GM12878 (cell line): ENCODE measurements around the gene PRSS27. TPM values are rescaled to one million over a fixed set of nuclear protein-coding genes. Genes with fewer than 3 reads are reported as not detected.
A peak's percentile ranks its signal among the peaks of the same experiment; 100 is the strongest.

Source experiments
- BCL11A ChIP-seq: IDR thresholded peaks from 2 replicates; pipeline ENCODE4 v1.6.1; 2011; ENCODE audit warnings: low read depth, low read length
- EP300 ChIP-seq, 2 experiments: fragments of 150-350 bp in 1 of 2; IDR thresholded peaks; 2 replicates each; pipeline ENCODE4 v1.6.1; 2011 to 2012; ENCODE audit warnings: low read depth in 2 of 2, low read length in 2 of 2, borderline replicate concordance in 1 of 2, improper control_type of control experiment in 1 of 2, inconsistent platforms in 1 of 2; ENCODE audit not compliant: control insufficient read depth in 1 of 2
- ESRRA ChIP-seq: IDR thresholded peaks from 2 replicates; pipeline ENCODE4 v1.6.1; 2012; ENCODE audit warnings: mild to moderate bottlenecking, low read length, improper control_type of control experiment
- GATAD2B ChIP-seq: fragments of 450-650 bp; conservative IDR thresholded peaks from 2 replicates; pipeline ENCODE4 v1.6.1; 2017; ENCODE audit warnings: low read depth, mild to moderate bottlenecking, moderate library complexity
- HDGF ChIP-seq: fragments of 450-650 bp; IDR thresholded peaks from 2 replicates; pipeline ENCODE4 v1.6.1; 2016; ENCODE audit warnings: antibody characterized with exemption
- NBN ChIP-seq: fragments of 450-650 bp; IDR thresholded peaks from 2 replicates; pipeline ENCODE4 v1.6.1; 2016
- PAX8 ChIP-seq: fragments of 450-650 bp; IDR thresholded peaks from 2 replicates; pipeline ENCODE4 v1.6.1; 2017; ENCODE audit warnings: mild to moderate bottlenecking, moderate library complexity
- RB1 ChIP-seq: fragments of 450-650 bp; formaldehyde crosslinking; IDR thresholded peaks from 2 replicates; pipeline ENCODE4 v1.6.1; 2017; ENCODE audit warnings: mild to moderate bottlenecking, borderline replicate concordance
- TCF3 ChIP-seq: IDR thresholded peaks from 2 replicates; pipeline ENCODE4 v1.6.1; 2012; ENCODE audit warnings: low read depth, mild to moderate bottlenecking, low read length, borderline replicate concordance; ENCODE audit not compliant: insufficient read depth
- ZNF207 ChIP-seq: fragments of 450-650 bp; IDR thresholded peaks from 2 replicates; pipeline ENCODE4 v1.6.1; 2014; ENCODE audit warnings: antibody characterized with exemption, mild to moderate bottlenecking, borderline replicate concordance
- ZNF217 ChIP-seq: fragments of 450-650 bp; IDR thresholded peaks from 2 replicates; pipeline ENCODE4 v1.6.1; 2017; ENCODE audit warnings: antibody characterized with exemption, mild to moderate bottlenecking
- ZZZ3 ChIP-seq: IDR thresholded peaks from 2 replicates; pipeline ENCODE4 v1.6.1; 2011; ENCODE audit warnings: low read depth; ENCODE audit not compliant: control insufficient read depth, insufficient read length
- polyA plus RNA-seq, 11 experiments: library from polyadenylated mRNA; depleted of rRNA in 4 of 11; unstranded in 6 of 11; stranded (reverse) in 5 of 11; fragments of >200 nt; fragmentation: Nextera tagmentation in 4 of 11; fragmentation: Illumina TruSeq in 1 of 11; extraction: Ambion mirVana in 4 of 11; extraction: Trizol in 1 of 11; gene quantifications; 1 replicate in 1 of 11; 2 replicates in 10 of 11; pipeline versions ENCODE4 v1.2.1 to v1.2.3, GENCODE V29; 2011 to 2016; ENCODE audit warnings: inconsistent platforms in 2 of 11, missing spikeins in 2 of 11, low read depth in 1 of 11
- total RNA-seq, 4 experiments: library from RNA; depleted of rRNA in 3 of 4; stranded (reverse); fragments of >200 nt in 3 of 4; fragmentation: Illumina TruSeq in 1 of 4; extraction: Trizol in 1 of 4; gene quantifications; 2 replicates each; pipeline versions ENCODE4 v1.2.1 to v1.2.3, GENCODE V29; 2013 to 2021
- TF ChIP-seq, protein P1 (sequence below): fragments of 450-650 bp; IDR thresholded peaks from 2 replicates; pipeline ENCODE4 v1.6.1; 2018; ENCODE audit warnings: mild to moderate bottlenecking, low read depth, moderate library complexity; ENCODE audit not compliant: partially characterized antibody
- TF ChIP-seq, protein P2 (sequence below): fragments of 450-650 bp; IDR thresholded peaks from 2 replicates; pipeline ENCODE4 v1.6.1; 2017; ENCODE audit warnings: low read depth, mild to moderate bottlenecking, moderate library complexity
- TF ChIP-seq, protein P3 (sequence below): fragments of 450-650 bp; IDR thresholded peaks from 2 replicates; pipeline ENCODE4 v1.6.1; 2017; ENCODE audit warnings: mild to moderate bottlenecking, moderate library complexity
- TF ChIP-seq, protein P4 (sequence below): fragments of 450-650 bp; IDR thresholded peaks from 2 replicates; pipeline ENCODE4 v1.6.1; 2018; ENCODE audit warnings: borderline replicate concordance, mild to moderate bottlenecking; ENCODE audit not compliant: partially characterized antibody

The PRSS27 gene
- total and polyA plus RNA-seq, 10 of the 15 experiments (the other 5 are each of a cell fraction or from before 2014, with no cell fraction given), result 0.18 to 1.8 (median 0.51) TPM; not detected in 2

DNA sequence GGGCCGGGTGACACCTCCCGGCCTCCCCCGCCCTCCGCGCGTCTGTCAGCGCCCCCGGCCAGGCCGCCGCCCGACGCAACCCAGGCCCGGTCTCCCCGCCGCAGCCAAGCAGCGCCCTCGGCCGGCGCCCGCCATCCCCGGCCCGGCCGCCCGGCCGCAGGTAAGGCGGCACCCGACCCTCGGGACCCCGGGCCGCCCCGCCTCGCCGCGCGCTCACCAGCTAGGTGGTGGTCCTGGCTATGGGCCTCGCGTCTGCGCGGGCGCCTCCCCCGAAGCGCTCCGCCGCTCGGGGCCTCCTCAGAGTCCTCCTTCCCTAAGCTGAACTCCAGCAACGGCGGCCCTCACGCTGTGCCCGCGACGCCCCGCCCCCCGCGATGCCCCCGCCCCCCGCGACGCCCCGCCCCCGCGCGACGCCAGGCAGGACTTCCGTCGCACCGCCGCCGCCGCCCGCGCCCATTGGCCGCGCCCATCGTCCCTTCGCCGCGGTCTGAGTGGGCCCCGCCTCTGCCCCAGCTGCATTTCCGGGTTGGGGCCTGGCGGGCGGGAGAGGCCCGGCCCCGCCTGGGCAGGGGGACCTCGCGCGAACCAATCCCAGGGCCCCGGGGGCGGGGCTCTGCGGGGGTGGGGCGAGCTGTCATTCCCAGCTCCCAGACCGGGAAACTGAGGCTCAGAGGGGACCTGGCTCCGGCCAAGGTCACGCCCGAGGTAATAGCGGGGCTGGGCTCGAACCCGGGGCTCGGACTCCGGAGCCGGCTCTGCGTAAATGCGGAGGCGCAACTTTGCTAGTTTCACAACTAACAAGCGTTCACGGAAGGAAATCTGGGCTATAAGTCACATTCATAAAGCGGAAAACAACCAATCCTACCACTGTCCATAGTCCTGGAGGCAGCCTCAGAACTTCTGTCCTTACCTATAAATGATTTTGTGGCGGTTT, 46.7 kb downstream of the PRSS27 start (continued):
- TF ChIP-seq, protein P1, sequence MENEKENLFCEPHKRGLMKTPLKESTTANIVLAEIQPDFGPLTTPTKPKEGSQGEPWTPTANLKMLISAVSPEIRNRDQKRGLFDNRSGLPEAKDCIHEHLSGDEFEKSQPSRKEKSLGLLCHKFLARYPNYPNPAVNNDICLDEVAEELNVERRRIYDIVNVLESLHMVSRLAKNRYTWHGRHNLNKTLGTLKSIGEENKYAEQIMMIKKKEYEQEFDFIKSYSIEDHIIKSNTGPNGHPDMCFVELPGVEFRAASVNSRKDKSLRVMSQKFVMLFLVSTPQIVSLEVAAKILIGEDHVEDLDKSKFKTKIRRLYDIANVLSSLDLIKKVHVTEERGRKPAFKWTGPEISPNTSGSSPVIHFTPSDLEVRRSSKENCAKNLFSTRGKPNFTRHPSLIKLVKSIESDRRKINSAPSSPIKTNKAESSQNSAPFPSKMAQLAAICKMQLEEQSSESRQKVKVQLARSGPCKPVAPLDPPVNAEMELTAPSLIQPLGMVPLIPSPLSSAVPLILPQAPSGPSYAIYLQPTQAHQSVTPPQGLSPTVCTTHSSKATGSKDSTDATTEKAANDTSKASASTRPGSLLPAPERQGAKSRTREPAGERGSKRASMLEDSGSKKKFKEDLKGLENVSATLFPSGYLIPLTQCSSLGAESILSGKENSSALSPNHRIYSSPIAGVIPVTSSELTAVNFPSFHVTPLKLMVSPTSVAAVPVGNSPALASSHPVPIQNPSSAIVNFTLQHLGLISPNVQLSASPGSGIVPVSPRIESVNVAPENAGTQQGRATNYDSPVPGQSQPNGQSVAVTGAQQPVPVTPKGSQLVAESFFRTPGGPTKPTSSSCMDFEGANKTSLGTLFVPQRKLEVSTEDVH, result no peak
- TF ChIP-seq ZZZ3 (no peak), ZNF217 (no peak; the same call in 1 of the 2 replicates), BCL11A (no peak), NBN (0 out of 2 replicates have a peak, but pooled peaks have one; percentile 32), ESRRA (peak; percentile 44; the same call in 1 of the 2 replicates), ZNF207 (no peak), PAX8 (no peak), EP300 (IDR thresholded peaks at IDR 0.05; ENCODE audit: borderline replicate concordance in 1 of 2, control insufficient read depth in 1 of 2, low read depth in 2 of 2, low read length in 2 of 2) (no peak), HDGF (no peak), TCF3 (no peak), GATAD2B (peak; percentile 64), RB1 (peak; percentile 30; the same call in 1 of the 2 replicates)
- TF ChIP-seq, protein P2, sequence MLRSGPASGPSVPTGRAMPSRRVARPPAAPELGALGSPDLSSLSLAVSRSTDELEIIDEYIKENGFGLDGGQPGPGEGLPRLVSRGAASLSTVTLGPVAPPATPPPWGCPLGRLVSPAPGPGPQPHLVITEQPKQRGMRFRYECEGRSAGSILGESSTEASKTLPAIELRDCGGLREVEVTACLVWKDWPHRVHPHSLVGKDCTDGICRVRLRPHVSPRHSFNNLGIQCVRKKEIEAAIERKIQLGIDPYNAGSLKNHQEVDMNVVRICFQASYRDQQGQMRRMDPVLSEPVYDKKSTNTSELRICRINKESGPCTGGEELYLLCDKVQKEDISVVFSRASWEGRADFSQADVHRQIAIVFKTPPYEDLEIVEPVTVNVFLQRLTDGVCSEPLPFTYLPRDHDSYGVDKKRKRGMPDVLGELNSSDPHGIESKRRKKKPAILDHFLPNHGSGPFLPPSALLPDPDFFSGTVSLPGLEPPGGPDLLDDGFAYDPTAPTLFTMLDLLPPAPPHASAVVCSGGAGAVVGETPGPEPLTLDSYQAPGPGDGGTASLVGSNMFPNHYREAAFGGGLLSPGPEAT, result 0 out of 2 replicates have a peak, but pooled peaks have one; percentile 29
- TF ChIP-seq, protein P3, sequence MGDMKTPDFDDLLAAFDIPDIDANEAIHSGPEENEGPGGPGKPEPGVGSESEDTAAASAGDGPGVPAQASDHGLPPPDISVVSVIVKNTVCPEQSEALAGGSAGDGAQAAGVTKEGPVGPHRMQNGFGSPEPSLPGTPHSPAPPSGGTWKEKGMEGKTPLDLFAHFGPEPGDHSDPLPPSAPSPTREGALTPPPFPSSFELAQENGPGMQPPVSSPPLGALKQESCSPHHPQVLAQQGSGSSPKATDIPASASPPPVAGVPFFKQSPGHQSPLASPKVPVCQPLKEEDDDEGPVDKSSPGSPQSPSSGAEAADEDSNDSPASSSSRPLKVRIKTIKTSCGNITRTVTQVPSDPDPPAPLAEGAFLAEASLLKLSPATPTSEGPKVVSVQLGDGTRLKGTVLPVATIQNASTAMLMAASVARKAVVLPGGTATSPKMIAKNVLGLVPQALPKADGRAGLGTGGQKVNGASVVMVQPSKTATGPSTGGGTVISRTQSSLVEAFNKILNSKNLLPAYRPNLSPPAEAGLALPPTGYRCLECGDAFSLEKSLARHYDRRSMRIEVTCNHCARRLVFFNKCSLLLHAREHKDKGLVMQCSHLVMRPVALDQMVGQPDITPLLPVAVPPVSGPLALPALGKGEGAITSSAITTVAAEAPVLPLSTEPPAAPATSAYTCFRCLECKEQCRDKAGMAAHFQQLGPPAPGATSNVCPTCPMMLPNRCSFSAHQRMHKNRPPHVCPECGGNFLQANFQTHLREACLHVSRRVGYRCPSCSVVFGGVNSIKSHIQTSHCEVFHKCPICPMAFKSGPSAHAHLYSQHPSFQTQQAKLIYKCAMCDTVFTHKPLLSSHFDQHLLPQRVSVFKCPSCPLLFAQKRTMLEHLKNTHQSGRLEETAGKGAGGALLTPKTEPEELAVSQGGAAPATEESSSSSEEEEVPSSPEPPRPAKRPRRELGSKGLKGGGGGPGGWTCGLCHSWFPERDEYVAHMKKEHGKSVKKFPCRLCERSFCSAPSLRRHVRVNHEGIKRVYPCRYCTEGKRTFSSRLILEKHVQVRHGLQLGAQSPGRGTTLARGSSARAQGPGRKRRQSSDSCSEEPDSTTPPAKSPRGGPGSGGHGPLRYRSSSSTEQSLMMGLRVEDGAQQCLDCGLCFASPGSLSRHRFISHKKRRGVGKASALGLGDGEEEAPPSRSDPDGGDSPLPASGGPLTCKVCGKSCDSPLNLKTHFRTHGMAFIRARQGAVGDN, result no peak
- TF ChIP-seq, protein P4, sequence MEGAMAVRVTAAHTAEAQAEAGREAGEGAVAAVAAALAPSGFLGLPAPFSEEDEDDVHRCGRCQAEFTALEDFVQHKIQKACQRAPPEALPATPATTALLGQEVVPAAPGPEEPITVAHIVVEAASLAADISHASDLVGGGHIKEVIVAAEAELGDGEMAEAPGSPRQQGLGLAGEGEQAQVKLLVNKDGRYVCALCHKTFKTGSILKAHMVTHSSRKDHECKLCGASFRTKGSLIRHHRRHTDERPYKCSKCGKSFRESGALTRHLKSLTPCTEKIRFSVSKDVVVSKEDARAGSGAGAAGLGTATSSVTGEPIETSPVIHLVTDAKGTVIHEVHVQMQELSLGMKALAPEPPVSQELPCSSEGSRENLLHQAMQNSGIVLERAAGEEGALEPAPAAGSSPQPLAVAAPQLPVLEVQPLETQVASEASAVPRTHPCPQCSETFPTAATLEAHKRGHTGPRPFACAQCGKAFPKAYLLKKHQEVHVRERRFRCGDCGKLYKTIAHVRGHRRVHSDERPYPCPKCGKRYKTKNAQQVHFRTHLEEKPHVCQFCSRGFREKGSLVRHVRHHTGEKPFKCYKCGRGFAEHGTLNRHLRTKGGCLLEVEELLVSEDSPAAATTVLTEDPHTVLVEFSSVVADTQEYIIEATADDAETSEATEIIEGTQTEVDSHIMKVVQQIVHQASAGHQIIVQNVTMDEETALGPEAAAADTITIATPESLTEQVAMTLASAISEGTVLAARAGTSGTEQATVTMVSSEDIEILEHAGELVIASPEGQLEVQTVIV, result no peak
